Left kidney (tissue), 2 donors: ENCODE data around the gene FAM168A. TPM values are rescaled to one million over a fixed set of nuclear protein-coding genes. Genes with fewer than 3 reads are reported as not detected.

Source experiments
- DNase-seq: peaks from one replicate; pipeline ENCODE4 v3.0.0-alpha.2; 2013
- polyA plus RNA-seq: library from polyadenylated mRNA; unstranded; fragments of 120-200 nt; gene quantifications from one replicate; pipeline ENCODE4 v1.2.1, GENCODE V29; 2013; ENCODE audit not compliant: insufficient read length

The FAM168A gene
- polyA plus RNA-seq, 1 donor: 49.7 TPM

DNA sequence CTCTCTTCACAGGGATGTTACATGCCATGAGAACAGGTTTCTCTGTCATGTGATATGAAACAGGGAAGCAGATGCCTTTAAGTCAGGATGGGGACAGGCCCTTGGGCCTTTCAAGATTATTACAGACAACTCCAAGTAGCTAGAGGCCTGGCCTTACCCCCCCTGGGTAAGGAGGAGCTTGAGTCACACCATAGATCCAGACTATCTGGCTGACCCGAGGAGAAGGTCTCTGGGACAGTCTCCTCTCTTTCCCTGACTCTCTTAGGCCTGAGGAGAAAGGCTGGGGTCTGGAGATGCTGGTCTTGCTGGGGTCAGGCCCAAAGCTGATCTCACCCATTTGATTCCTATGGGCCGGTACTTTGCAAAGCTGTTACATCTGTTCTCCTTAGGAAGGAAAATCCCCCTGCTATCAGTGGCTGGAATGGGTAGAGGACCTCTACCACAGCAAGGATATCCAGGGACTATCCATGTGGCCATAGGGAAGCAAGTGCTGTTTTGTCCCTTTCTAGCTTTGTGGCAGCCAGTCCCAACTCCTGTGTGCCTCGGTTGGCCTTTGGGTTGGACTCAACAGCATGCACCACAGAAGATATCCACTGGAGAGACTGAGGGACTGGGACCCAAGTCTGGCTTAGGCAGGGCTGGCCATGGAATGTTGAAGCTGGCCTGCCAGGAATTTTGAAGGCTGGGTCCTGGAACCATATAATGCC is 196.5 kb downstream of the FAM168A start:
- DNase-seq: no peak

DNA sequence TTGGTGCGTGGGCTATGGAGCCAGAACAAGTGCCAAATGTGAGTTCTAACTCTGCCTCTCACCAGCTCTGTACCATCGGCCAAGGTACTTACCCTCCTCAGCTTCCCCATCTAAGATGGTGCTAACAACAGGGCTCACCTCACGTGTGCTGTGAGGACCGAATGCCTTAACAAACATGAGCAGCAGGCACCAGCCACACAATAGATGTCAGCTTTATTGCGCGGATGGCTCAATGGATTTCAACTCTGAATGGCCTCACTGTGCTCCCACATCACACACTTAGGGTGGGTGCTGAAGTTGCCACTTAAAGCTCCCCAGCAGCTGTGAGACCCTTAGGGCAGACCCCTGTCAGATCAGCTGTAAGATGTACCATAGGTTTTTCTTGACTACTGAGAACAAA is 197.6 kb downstream of the FAM168A start:
- no peak for DNase-seq

DNA sequence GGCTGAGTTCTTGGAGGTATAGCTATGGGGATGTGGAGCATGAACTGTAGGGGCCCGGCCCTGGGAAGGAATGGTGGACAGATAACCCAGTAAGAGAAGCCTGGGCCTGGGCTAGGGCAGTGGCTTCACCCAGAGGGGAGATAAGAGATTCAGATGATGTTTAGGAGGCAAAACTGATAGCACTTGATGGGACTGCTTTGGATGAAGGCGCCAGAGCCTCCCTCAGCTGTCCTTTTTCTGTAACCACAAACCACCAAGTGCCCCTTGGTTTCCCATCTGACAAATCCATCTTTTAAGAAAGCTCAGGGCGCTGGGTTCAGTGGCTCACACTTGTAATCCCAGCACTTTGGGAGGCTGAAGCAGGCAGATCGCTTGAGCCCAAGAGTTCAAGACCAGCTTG is 198.3 kb downstream of the FAM168A start:
- no peak for DNase-seq

DNA sequence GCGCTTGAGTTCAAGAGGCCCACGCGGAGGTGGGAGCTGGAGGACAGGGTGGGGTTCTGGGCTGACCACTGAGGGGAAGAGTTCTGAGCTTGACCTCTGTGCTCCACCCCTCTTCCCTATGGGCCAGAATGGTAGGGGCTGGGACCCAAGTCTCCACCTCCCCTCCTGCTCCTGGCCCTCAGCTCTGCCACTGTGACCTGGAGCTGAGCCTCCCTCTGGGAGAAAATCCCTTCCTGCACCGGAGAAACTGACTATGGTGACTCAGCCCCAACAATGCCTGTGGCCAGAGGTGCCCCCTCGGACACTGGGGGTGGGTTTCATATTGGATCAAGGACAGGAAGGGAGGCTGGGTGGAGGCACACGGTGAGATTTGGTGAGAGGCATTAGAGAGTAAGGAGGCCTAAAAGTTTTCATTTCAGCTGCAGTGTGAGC is 198.7 kb downstream of the FAM168A start:
- no peak for DNase-seq

DNA sequence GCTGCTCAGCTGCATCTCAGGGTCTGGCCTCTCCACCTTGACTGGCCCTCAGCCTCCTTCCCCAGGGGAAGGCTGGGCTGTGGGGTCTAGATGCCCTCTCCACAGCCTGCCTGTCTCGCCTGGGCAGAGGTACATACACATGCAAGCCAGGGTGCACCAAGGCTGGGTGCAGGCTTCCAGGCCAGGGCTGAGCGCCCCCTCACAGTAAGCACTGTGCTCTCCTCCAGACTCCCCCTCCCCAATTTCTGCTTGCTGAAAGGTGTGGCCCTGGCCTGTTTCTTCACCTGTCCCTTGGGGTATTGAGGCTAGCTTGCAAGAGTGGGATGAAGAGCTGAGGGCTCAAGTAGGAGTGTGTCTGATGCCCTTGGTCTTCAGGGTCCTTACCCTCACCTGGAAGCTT is 199.2 kb downstream of the FAM168A start:
- DNase-seq: no peak

- DNase-seq: no peak
Observed at GRCh38 chr11:73398132-73398526, 199.8 kb downstream of the FAM168A start.

GRCh38 chr11:73397468-73398131 is 200.3 kb downstream of the FAM168A start:
- DNase-seq: no peak

DNA sequence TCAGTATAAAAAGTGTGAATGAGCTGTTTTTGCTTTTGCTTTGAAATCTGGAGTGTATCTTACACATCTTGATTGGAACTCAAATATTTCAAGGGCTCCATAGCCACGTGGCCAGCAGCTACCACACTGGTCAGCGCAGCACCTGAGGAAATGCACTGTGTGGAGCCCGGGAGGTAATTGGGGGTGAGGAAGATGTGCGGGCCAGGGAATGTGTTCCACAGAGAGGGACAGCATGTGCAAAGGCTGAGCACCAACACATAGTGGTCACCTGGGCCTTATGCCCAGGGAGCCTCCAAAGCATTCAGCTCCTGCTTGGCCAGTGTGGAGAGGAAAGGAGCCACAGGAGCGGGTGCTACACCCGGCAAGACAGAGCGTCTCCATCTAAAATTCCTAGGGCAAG is 200.9 kb downstream of the FAM168A start:
- DNase-seq: no peak

GRCh38 chr11:73396251-73396930 is 201.5 kb downstream of the FAM168A start:
- DNase-seq: no peak

DNA sequence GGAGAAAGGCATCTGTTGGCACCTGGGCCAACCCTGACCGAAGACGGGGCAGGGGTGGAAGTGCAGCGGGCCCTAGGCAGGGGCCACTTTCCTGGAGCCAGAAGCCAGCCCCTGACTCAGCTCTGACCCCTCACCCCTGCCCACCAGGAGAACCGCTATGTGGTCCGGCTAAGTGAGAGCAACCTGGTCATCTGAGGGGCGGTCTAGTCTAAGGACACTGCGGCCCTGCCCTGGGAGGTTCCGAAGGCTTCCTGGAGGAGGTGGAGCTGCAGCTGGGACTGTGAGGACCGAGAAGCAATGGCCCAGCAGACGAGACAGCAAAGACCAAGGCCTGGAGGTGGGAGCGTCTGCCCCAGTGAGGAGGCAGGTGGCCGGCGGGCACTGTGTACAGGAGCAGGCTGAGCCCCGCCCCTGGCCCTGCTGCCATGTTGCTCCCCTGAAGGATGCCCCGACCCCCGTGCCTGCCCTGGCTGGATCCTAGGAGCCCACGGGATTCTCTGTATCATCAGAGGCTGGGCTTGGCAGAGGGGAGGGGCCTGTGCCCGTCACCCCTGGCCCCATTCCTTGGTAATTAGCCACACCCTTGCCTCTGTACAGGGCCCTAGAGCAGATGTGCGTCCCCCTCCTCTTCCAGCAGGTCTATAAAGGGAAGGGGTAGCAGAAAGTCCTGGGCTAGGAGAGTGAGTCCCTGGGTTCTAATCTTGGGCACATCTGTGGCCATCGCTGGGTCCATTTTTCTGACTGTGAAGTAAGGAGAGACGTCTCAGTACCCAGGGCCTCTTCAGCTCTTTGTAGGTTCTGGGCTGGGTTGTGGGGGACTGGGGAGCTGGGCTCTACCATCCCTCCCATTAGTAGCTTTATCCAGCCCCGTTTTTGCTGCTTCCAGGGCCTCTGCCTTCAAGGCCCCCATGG is 202.4 kb downstream of the FAM168A start:
- DNase-seq: no peak

GRCh38 chr11:73394416-73395296 is 203.3 kb downstream of the FAM168A start:
- no peak for DNase-seq

DNA sequence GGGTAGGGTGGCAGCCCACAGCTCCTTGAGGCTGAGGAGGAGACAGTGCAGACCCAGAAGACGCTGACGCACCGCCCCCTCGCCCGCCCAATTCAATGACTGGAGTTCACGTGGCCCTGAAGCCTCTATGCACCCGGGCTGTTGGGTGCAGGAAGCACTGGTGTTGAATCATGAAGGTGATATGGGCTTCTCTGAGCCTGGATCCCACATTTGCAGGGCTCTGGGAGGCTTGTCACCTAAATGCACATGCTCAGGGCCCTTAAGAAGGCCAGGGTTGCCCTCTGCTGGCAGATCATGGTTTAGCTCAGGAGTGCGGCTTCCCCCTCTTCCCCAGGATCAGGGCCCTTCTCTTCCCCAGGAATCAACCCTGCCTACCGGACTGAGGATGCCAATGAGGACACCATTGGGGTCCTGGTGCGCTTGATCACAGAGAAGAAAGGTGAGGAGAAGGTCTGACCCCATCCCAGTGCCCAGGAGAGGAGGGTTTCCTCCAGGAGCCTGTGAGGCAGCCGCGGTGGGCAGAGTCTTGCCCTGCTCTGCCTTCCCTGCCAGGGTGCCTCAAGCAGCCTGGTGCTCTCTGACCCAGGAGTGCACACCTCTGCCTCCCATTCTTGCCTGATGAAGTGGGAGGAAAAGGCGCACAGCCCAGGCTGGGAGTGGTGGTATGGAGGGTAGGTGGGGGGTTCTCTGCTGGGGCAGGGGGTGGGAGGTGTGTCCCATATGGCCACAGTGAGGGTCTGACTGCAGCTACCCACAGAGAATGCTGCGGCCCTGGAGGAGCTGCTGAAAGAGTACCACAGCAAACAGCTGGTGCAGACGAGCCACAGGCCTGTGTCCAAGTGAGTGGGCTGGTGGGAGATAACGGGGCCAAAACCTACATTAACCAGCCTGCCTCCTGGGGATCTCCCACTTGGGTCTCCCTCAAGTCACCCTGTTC is 204.2 kb downstream of the FAM168A start:
- peak; percentile 69 for DNase-seq

DNA sequence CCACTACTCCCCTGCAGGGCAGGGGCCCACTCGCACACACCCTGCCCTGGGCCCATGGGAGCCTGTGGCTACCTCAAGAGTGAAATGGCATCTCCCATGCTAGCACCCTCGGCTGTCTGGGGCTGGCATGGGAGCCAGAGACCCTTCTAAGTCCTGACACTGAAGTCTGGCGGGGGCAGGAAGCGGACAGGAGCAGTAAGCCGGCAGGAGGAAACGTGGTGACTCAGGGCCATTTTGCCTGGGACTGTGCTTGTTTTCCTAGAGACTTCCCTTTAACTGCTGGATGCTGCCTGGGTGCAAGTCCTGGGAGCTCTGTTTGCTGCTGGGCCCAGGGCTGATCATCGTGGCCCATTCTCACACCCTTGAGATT is 204.9 kb downstream of the FAM168A start:
- DNase-seq: no peak

GRCh38 chr11:73392108-73393010 is 205.6 kb downstream of the FAM168A start:
- DNase-seq: no peak

- DNase-seq: no peak
Observed at GRCh38 chr11:73391665-73392064, 206.2 kb downstream of the FAM168A start.

DNA sequence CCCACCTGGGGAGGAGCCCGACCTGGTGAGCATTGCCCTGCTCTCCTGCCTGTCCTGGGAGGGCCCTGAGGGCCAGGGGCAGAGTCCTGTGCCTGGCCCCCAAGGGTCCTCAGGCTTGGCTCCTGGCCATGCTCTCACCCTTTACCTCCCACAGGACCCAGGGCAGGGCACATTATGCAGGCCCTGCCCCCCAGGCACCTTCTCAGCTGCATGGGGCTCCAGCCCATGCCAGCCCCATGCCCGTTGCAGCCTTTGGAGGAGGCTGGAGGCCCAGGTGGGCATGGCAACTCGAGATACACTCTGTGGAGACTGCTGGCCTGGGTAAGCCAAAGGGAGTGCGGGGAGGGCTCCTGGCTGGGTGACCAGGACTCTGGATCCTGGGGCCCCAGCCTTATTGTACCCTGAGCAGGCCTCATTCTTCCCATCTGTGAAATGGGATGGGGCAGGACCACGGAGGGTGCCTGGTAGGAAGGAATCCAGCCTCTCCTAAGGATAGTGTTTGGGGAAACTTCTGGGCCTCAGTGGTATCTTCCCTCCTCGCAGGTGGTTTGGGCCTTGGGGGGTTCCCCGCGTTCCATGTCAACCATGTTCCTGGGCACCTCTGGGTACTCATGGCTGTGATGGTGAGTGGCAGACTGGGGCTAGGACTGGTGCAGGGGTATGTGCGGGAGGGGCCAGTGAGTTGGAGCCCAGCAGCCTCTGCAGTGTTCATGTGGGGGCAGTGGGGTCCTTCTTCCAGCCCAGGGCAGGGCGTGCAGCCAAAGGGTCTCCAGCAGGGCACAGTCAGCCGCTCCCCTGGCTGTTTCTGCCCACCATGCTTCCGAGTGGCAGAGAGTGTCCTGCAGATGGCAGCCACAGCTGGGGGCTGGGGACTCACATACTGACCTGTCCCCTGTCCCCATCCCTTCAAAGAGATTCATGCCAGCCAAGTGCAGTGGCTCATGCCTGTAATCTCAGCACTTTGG is 207.0 kb downstream of the FAM168A start:
- DNase-seq: no peak

GRCh38 chr11:73389916-73390315 is 208.0 kb downstream of the FAM168A start:
- no peak for DNase-seq

- no peak for DNase-seq
Observed at GRCh38 chr11:73389134-73389525, 208.8 kb downstream of the FAM168A start.
